Measurements from ENCODE around the gene PHF19.

PHF19 gene

GRCh38 chr9:120864719-120865118 is 12.3 kb downstream of the PHF19 start:
- Histone ChIP-seq H3K36me3 (ENCODE audit: insufficient read depth, low read length) (peaks cover 14% of the 10 kb centered on the region; the same call in 1 of the 2 replicates), H3K9ac (ENCODE audit: low read depth, low read length) (no peak overlapping the region), H3K9me3 (ENCODE audit: control insufficient read depth, insufficient read depth, low read length) (no peaks in the 10 kb centered on the region), H3K4me1 (ENCODE audit: insufficient read depth, low read length) (no peaks in the 10 kb centered on the region; the same call in 1 of the 2 replicates)

- H3K9ac ChIP-seq (ENCODE audit: low read depth, low read length), result no peak overlapping the region
- H3K36me3 ChIP-seq (ENCODE audit: insufficient read depth, low read length), result peaks cover 14% of the 10 kb centered on the region; the same call in 1 of the 2 replicates
- no peaks in the 10 kb centered on the region for H3K9me3 ChIP-seq (ENCODE audit: control insufficient read depth, insufficient read depth, low read length)
Observed at GRCh38 chr9:120863833-120864232, 13.2 kb downstream of the PHF19 start.

GRCh38 chr9:120862452-120862851 is 14.5 kb downstream of the PHF19 start:
- Histone ChIP-seq H3K9ac (ENCODE audit: low read depth, low read length) (no peak overlapping the region), H3K36me3 (ENCODE audit: insufficient read depth, low read length) (peaks cover 18% of the 10 kb centered on the region; the same call in 1 of the 2 replicates), H3K9me3 (ENCODE audit: control insufficient read depth, insufficient read depth, low read length) (no peaks in the 10 kb centered on the region), H3K4me1 (ENCODE audit: insufficient read depth, low read length) (no peaks in the 10 kb centered on the region)

More at GRCh38 chr9:120863833-120864232, 13.2 kb downstream of the PHF19 start:
- no peaks in the 10 kb centered on the region; the same call in 1 of the 2 replicates for H3K4me1 ChIP-seq (ENCODE audit: insufficient read depth, low read length)

GRCh38 chr9:120861935-120862334 is 15.1 kb downstream of the PHF19 start:
- no peaks in the 10 kb centered on the region for H3K9me3 ChIP-seq (ENCODE audit: control insufficient read depth, insufficient read depth, low read length)
- peaks cover 18% of the 10 kb centered on the region; the same call in 1 of the 2 replicates for H3K36me3 ChIP-seq (ENCODE audit: insufficient read depth, low read length)
- no peaks in the 10 kb centered on the region for H3K4me1 ChIP-seq (ENCODE audit: insufficient read depth, low read length)
- no peak overlapping the region for H3K9ac ChIP-seq (ENCODE audit: low read depth, low read length)

- Histone ChIP-seq H3K9ac (ENCODE audit: low read depth, low read length) (no peak overlapping the region), H3K4me1 (ENCODE audit: insufficient read depth, low read length) (no peaks in the 10 kb centered on the region), H3K36me3 (ENCODE audit: insufficient read depth, low read length) (peaks cover 13% of the 10 kb centered on the region; the same call in 1 of the 2 replicates), H3K9me3 (ENCODE audit: control insufficient read depth, insufficient read depth, low read length) (no peaks in the 10 kb centered on the region)
Observed at GRCh38 chr9:120860083-120860482, 16.9 kb downstream of the PHF19 start.

- Histone ChIP-seq H3K9ac (ENCODE audit: low read depth, low read length) (no peak overlapping the region), H3K9me3 (ENCODE audit: control insufficient read depth, insufficient read depth, low read length) (no peaks in the 10 kb centered on the region), H3K36me3 (ENCODE audit: insufficient read depth, low read length) (peaks cover 13% of the 10 kb centered on the region; the same call in 1 of the 2 replicates), H3K4me1 (ENCODE audit: insufficient read depth, low read length) (no peaks in the 10 kb centered on the region)
Observed at GRCh38 chr9:120859361-120859760, 17.6 kb downstream of the PHF19 start.

GRCh38 chr9:120857902-120858301 is 19.1 kb downstream of the PHF19 start:
- Histone ChIP-seq H3K36me3 (ENCODE audit: insufficient read depth, low read length) (peaks cover 13% of the 10 kb centered on the region; the same call in 1 of the 2 replicates), H3K9me3 (ENCODE audit: control insufficient read depth, insufficient read depth, low read length) (no peaks in the 10 kb centered on the region), H3K9ac (ENCODE audit: low read depth, low read length) (no peak overlapping the region), H3K4me1 (ENCODE audit: insufficient read depth, low read length) (peaks cover 4% of the 10 kb centered on the region)

- Histone ChIP-seq H3K36me3 (ENCODE audit: insufficient read depth, low read length) (peaks cover 13% of the 10 kb centered on the region; the same call in 1 of the 2 replicates), H3K4me1 (ENCODE audit: insufficient read depth, low read length) (peaks cover 8% of the 10 kb centered on the region), H3K9ac (ENCODE audit: low read depth, low read length) (no peak overlapping the region), H3K9me3 (ENCODE audit: control insufficient read depth, insufficient read depth, low read length) (no peaks in the 10 kb centered on the region)
Observed at GRCh38 chr9:120857481-120857880, 19.5 kb downstream of the PHF19 start.

GRCh38 chr9:120856700-120857099 is 20.3 kb downstream of the PHF19 start:
- Histone ChIP-seq H3K9me3 (ENCODE audit: control insufficient read depth, insufficient read depth, low read length) (no peaks in the 10 kb centered on the region), H3K4me1 (ENCODE audit: insufficient read depth, low read length) (peaks cover 16% of the 10 kb centered on the region), H3K36me3 (ENCODE audit: insufficient read depth, low read length) (peaks cover 13% of the 10 kb centered on the region; the same call in 1 of the 2 replicates), H3K9ac (ENCODE audit: low read depth, low read length) (no peak overlapping the region)

GRCh38 chr9:120855827-120856670 is 20.9 kb downstream of the PHF19 start:
- Histone ChIP-seq H3K4me1 (ENCODE audit: insufficient read depth, low read length) (peaks cover 21% of the 10 kb centered on the region), H3K36me3 (ENCODE audit: insufficient read depth, low read length) (peaks cover 12% of the 10 kb centered on the region; the same call in 1 of the 2 replicates), H3K9ac (ENCODE audit: low read depth, low read length) (no peak overlapping the region), H3K9me3 (ENCODE audit: control insufficient read depth, insufficient read depth, low read length) (no peaks in the 10 kb centered on the region)

- H3K4me1 ChIP-seq (ENCODE audit: insufficient read depth, low read length), result peaks cover 21% of the 10 kb centered on the region
- peaks cover 4% of the 10 kb centered on the region; the same call in 1 of the 2 replicates for H3K36me3 ChIP-seq (ENCODE audit: insufficient read depth, low read length)
- no peak overlapping the region for H3K9ac ChIP-seq (ENCODE audit: low read depth, low read length)
- H3K9me3 ChIP-seq (ENCODE audit: control insufficient read depth, insufficient read depth, low read length), result no peaks in the 10 kb centered on the region
Observed at GRCh38 chr9:120854596-120855327, 22.2 kb downstream of the PHF19 start.

- Histone ChIP-seq H3K4me1 (ENCODE audit: insufficient read depth, low read length) (peaks cover 21% of the 10 kb centered on the region), H3K9ac (ENCODE audit: low read depth, low read length) (no peak overlapping the region), H3K36me3 (ENCODE audit: insufficient read depth, low read length) (peaks cover 4% of the 10 kb centered on the region; the same call in 1 of the 2 replicates), H3K9me3 (ENCODE audit: control insufficient read depth, insufficient read depth, low read length) (no peaks in the 10 kb centered on the region)
Observed at GRCh38 chr9:120853198-120853597, 23.8 kb downstream of the PHF19 start.

- no peak overlapping the region for H3K9ac ChIP-seq (ENCODE audit: low read depth, low read length)
- H3K4me1 ChIP-seq (ENCODE audit: insufficient read depth, low read length), result peaks cover 23% of the 10 kb centered on the region
- no peaks in the 10 kb centered on the region for H3K9me3 ChIP-seq (ENCODE audit: control insufficient read depth, insufficient read depth, low read length)
- H3K36me3 ChIP-seq (ENCODE audit: insufficient read depth, low read length), result no peaks in the 10 kb centered on the region; the same call in 1 of the 2 replicates
Observed at GRCh38 chr9:120852240-120853010, 24.6 kb downstream of the PHF19 start.

GRCh38 chr9:120851449-120851848 is 25.5 kb downstream of the PHF19 start:
- H3K9me3 ChIP-seq (ENCODE audit: control insufficient read depth, insufficient read depth, low read length), result no peaks in the 10 kb centered on the region
- H3K4me1 ChIP-seq (ENCODE audit: insufficient read depth, low read length), result peaks cover 33% of the 10 kb centered on the region
- no peaks in the 10 kb centered on the region; the same call in 1 of the 2 replicates for H3K36me3 ChIP-seq (ENCODE audit: insufficient read depth, low read length)
- no peak overlapping the region for H3K9ac ChIP-seq (ENCODE audit: low read depth, low read length)
